MCF 10A (cell line): ENCODE data around the gene TM9SF4. TPM values are rescaled to one million over a fixed set of nuclear protein-coding genes. Genes with fewer than 3 reads are reported as not detected.

ENCODE experiments used
- BruUV-seq: library from RNA; stranded (reverse); fragments of 400-500 nt; replicated peaks from 2 replicates; lab custom pipeline; 2021; lab: Mats Ljungman, UMichigan
- CTCF ChIA-PET: fragments of 300-600 bp; sonication (Branson Sonifier 250); formaldehyde crosslinking; extraction: SDS; loops from one replicate; lab custom pipeline; 2021; ENCODE audit warnings: antibody characterized with exemption, inconsistent platforms; lab: Yijun Ruan, JAX
- POLR2A ChIA-PET: fragments of 300-600, 350-650 bp; sonication (Branson Sonifier 250); formaldehyde crosslinking; extraction: SDS; loops from one replicate; lab custom pipeline; 2020; ENCODE audit warnings: antibody characterized with exemption, inconsistent platforms; lab: Yijun Ruan, JAX
- DNase-seq: peaks from one replicate; pipeline ENCODE4 v3.0.0-alpha.2; 2018; ENCODE audit not compliant: unreplicated experiment
- H3K27ac Mint-ChIP-seq: one replicate; pipeline ENCODE4 v1.8.0; 2022; ENCODE audit warnings: mild to moderate bottlenecking, low read depth, mixed read lengths; ENCODE audit not compliant: unreplicated experiment
- H3K27me3 Mint-ChIP-seq: one replicate; pipeline ENCODE4 v1.8.0; 2022; ENCODE audit warnings: mixed read lengths; ENCODE audit not compliant: insufficient read depth, unreplicated experiment
- H3K36me3 Mint-ChIP-seq: one replicate; pipeline ENCODE4 v1.8.0; 2022; ENCODE audit warnings: mild to moderate bottlenecking, moderate library complexity, mixed read lengths; ENCODE audit not compliant: insufficient read depth, unreplicated experiment
- H3K4me1 Mint-ChIP-seq: one replicate; pipeline ENCODE4 v1.8.0; 2022; ENCODE audit warnings: mixed read lengths; ENCODE audit not compliant: insufficient read depth, unreplicated experiment
- H3K4me3 Mint-ChIP-seq: one replicate; pipeline ENCODE4 v1.8.0; 2022; ENCODE audit warnings: mild to moderate bottlenecking, moderate library complexity, mixed read lengths; ENCODE audit not compliant: unreplicated experiment
- H3K9me3 Mint-ChIP-seq: one replicate; pipeline ENCODE4 v1.8.0; 2022; ENCODE audit warnings: mixed read lengths; ENCODE audit not compliant: unreplicated experiment
- intact Hi-C: fragments of 100-400 bp; cut with micrococcal nuclease; formaldehyde crosslinking; loops from 2 replicates; pipeline ENCODE4 v1.14.1; 2022
- total RNA-seq: library from RNA; stranded (reverse); gene quantifications from 2 replicates; pipeline ENCODE4 v1.2.3, GENCODE V29; 2022
- TF ChIP-seq, protein P1 (sequence below): fragments of 200-600 bp; IDR thresholded peaks from one replicate; pipeline ENCODE4 v1.8.0; 2022; ENCODE audit warnings: antibody characterized with exemption, mild to moderate bottlenecking; ENCODE audit not compliant: unreplicated experiment

Gene TM9SF4
- total RNA-seq, 1 experiment from 2014 or later = 52.3 TPM

DNA sequence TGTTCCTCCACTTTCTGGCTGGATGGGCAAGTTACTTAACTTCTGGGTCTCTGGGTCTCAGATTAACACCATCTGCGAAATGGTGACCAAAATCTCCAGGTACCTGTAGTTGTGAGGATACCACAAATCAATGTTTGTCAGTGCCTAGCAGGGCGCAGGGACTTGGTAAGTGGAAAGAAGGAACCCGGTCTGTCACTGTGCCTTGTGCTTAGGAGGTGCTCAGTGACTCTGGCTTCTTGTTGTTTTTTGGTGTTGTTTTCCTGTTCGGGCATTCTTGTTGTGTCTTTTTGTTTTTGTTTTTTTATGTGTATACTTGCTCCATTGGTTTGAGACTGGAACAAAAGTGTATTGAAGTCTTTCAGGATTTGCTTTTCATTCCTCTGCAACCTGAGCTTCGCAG, 17.8 kb downstream of the TM9SF4 start:
- intact Hi-C loops = no loop called here
- TF ChIP-seq, protein P1, sequence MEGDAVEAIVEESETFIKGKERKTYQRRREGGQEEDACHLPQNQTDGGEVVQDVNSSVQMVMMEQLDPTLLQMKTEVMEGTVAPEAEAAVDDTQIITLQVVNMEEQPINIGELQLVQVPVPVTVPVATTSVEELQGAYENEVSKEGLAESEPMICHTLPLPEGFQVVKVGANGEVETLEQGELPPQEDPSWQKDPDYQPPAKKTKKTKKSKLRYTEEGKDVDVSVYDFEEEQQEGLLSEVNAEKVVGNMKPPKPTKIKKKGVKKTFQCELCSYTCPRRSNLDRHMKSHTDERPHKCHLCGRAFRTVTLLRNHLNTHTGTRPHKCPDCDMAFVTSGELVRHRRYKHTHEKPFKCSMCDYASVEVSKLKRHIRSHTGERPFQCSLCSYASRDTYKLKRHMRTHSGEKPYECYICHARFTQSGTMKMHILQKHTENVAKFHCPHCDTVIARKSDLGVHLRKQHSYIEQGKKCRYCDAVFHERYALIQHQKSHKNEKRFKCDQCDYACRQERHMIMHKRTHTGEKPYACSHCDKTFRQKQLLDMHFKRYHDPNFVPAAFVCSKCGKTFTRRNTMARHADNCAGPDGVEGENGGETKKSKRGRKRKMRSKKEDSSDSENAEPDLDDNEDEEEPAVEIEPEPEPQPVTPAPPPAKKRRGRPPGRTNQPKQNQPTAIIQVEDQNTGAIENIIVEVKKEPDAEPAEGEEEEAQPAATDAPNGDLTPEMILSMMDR = no peak
- Mint-ChIP-seq H3K27ac (no peak overlapping the region), H3K4me1 (peaks cover 9% of the 10 kb centered on the region), H3K36me3 (peaks cover 23% of the 10 kb centered on the region), H3K4me3 (no peak overlapping the region), H3K27me3 (no peaks in the 10 kb centered on the region), H3K9me3 (no peaks in the 10 kb centered on the region)
- ChIA-PET POLR2A (interaction anchor here (0.6 to 1.8 kb wide), 3 partner anchors 20 to 72 kb away, joined by 3 to 5 read pairs (median 3); no protein-coding TSS in a partner anchor), CTCF (interaction anchor here (0.7 kb wide), 1 partner anchor 62 kb away, joined by 3 read pairs; no protein-coding TSS in a partner anchor)
- BruUV-seq = no TSS peak
- DNase-seq = no peak

DNA sequence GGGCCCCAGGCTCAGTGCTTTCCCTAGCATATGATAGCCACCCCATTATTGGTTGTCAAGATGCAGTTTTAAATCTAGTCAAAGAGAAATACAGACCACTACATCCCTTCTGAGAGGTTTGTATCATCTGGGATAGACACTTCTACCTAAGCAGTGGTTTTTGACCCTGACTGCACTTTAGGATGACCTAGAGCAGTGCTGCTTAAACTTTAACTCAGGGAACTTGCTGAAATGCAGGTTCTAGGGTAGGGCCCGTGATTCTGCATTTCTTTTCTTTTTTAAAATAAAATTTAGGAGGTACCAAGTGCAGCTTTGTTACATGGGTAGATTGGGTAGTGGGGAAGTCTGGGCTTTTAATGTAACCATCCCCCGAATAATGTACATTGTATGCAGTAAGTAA, 18.7 kb downstream of the TM9SF4 start:
- Mint-ChIP-seq H3K27me3 (no peaks in the 10 kb centered on the region), H3K9me3 (no peaks in the 10 kb centered on the region), H3K27ac (no peak overlapping the region), H3K36me3 (peaks cover 23% of the 10 kb centered on the region), H3K4me3 (no peak overlapping the region), H3K4me1 (peaks cover 9% of the 10 kb centered on the region)
- DNase-seq = no peak
- ChIA-PET CTCF (interaction anchor here (0.5 to 1.3 kb wide), 4 partner anchors 22 to 668 kb away, joined by 3 to 5 read pairs (median 4); no protein-coding TSS in a partner anchor), POLR2A (interaction anchor here (1.8 kb wide), 1 partner anchor 19 kb away, joined by 5 read pairs; no protein-coding TSS in a partner anchor)
- TF ChIP-seq, protein P1 = no peak
- intact Hi-C loops = no loop called here
- no TSS peak for BruUV-seq

DNA sequence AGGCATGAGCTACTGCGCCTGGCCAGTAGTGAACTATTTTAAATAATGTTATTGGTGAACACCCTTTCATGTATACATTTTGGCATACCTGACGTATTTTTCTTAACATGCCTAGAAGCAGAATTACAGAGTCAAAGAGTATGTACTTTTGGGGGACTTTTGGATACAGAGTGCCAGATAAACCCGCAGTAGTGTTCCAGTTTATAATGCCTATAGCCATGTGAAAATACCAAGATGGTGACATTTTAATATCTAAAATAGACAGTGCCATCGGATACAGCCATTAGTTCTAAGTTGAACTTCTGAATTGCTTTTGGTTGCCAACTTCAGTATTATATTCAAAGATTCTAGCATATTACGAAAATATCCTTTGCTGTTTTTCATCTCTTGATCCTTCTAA, 20.3 kb downstream of the TM9SF4 start:
- Mint-ChIP-seq H3K36me3 (peaks cover 30% of the 10 kb centered on the region), H3K4me1 (peaks cover 9% of the 10 kb centered on the region), H3K4me3 (no peak overlapping the region), H3K27me3 (no peaks in the 10 kb centered on the region), H3K27ac (no peak overlapping the region), H3K9me3 (no peaks in the 10 kb centered on the region)
- POLR2A ChIA-PET = interaction anchor here (0.7 kb wide), 1 partner anchor 395 kb away, joined by 3 read pairs; no protein-coding TSS in a partner anchor
- no TSS peak for BruUV-seq
- CTCF ChIA-PET = interaction anchor here (0.7 to 1.3 kb wide), 3 partner anchors 17 to 307 kb away, joined by 3 read pairs; no protein-coding TSS in a partner anchor
- intact Hi-C loops = no loop called here
- TF ChIP-seq, protein P1 = no peak
- no peak for DNase-seq

DNA sequence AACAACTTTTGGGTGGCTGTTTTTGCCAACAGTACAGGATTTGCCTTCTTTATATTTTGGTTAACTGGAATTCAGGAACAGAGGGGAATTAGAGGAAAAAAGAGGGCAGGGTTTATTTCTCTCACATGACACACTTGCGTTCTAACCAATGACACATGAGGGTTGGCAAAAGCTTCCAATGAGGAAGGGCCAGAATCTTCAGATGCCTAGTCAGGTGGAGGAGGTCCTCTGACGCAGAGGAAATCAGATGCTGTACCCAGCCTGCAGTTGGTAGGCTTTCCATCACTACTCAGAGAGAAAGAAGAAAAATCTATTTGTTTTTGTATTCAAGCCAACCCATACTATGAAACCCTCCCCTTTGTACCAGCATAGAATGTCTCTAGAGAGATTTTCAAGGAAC, 20.8 kb downstream of the TM9SF4 start:
- no peak for DNase-seq
- no peaks in the 10 kb centered on the region for H3K9me3 Mint-ChIP-seq
- intact Hi-C loops = no loop called here
- ChIA-PET CTCF (no interaction called here), POLR2A (no interaction called here)
- no TSS peak for BruUV-seq
- no peak overlapping the region for H3K27ac Mint-ChIP-seq
- H3K27me3 Mint-ChIP-seq = no peaks in the 10 kb centered on the region
- no peak overlapping the region for H3K4me3 Mint-ChIP-seq
- peaks cover 9% of the 10 kb centered on the region for H3K4me1 Mint-ChIP-seq
- peaks cover 34% of the 10 kb centered on the region for H3K36me3 Mint-ChIP-seq
- TF ChIP-seq, protein P1 = no peak
